Naive thymus-derived CD4-positive, alpha-beta T cell (primary cell): ENCODE measurements around the gene GATD1. TPM values are rescaled to one million over a fixed set of nuclear protein-coding genes. Genes with fewer than 3 reads are reported as not detected.

Source experiments
- ATAC-seq: fragments of 150-1000 bp; cut with Tn5 transposase; 2 replicates; pipeline ENCODE4 v1.10.0; 2021; ENCODE audit warnings: mild to moderate bottlenecking, moderate library complexity
- CTCF ChIA-PET: fragments of 350-600 bp; sonication (Branson Sonifier 250); formaldehyde crosslinking; loops from one replicate; lab custom pipeline; 2021; ENCODE audit warnings: antibody characterized with exemption; lab: Charles Lee
- POLR2A ChIA-PET: fragments of 350-600 bp; sonication (Branson Sonifier 250); formaldehyde crosslinking; loops from one replicate; lab custom pipeline; 2021; ENCODE audit warnings: antibody characterized with exemption, inconsistent platforms; lab: Charles Lee
- DNase-seq, 9 donors: peaks; one replicate each; pipeline versions ENCODE4 v3.0.0 to v3.0.0-alpha.2; 2020 to 2022; ENCODE audit warnings: mixed read lengths in 1 of 9
- H3K27ac ChIP-seq: one replicate; pipeline ENCODE4 v1.7.0; 2013; ENCODE audit warnings: mild to moderate bottlenecking, low read depth, low read length, moderate library complexity
- H3K27me3 ChIP-seq, 2 donors: one replicate each; pipeline ENCODE4 v1.7.0; 2013; ENCODE audit warnings: low read length in 2 of 2, mild to moderate bottlenecking in 2 of 2, moderate library complexity in 2 of 2; ENCODE audit not compliant: control insufficient read depth in 2 of 2, insufficient read depth in 2 of 2
- H3K36me3 ChIP-seq, 3 experiments: 1 replicate in 2 of 3; 2 replicates in 1 of 3; pipeline ENCODE4 v1.7.0; 2013; ENCODE audit warnings: low read length in 3 of 3, mild to moderate bottlenecking in 3 of 3, moderate library complexity in 1 of 3; ENCODE audit not compliant: insufficient read depth in 3 of 3, control insufficient read depth in 2 of 3
- H3K4me1 ChIP-seq, 2 donors: one replicate each; pipeline ENCODE4 v1.7.0; 2013; ENCODE audit warnings: low read length in 2 of 2, mild to moderate bottlenecking in 2 of 2, moderate library complexity in 1 of 2; ENCODE audit not compliant: control insufficient read depth in 2 of 2, insufficient read depth in 2 of 2
- H3K4me3 ChIP-seq: 2 replicates; pipeline ENCODE4 v1.7.0; 2013; ENCODE audit warnings: mild to moderate bottlenecking, low read length
- H3K9me3 ChIP-seq, 3 experiments: 1 replicate in 2 of 3; 2 replicates in 1 of 3; pipeline ENCODE4 v1.7.0; 2013; ENCODE audit warnings: low read length in 3 of 3; ENCODE audit not compliant: control insufficient read depth in 2 of 3
- H3K27ac Mint-ChIP-seq, 9 donors: one replicate each; pipeline ENCODE4 v1.8.0; 2020 to 2022; ENCODE audit warnings: mixed read lengths in 9 of 9, mild to moderate bottlenecking in 8 of 9, moderate library complexity in 5 of 9, inconsistent platforms in 2 of 9
- H3K27me3 Mint-ChIP-seq, 5 donors: one replicate each; pipeline ENCODE4 v1.8.0; 2021 to 2022; ENCODE audit warnings: mixed read lengths in 5 of 5, mild to moderate bottlenecking in 1 of 5
- H3K36me3 Mint-ChIP-seq, 5 donors: one replicate each; pipeline ENCODE4 v1.8.0; 2020 to 2022; ENCODE audit warnings: mixed read lengths in 5 of 5, mild to moderate bottlenecking in 3 of 5, inconsistent platforms in 1 of 5
- H3K4me1 Mint-ChIP-seq, 7 donors: one replicate each; pipeline ENCODE4 v1.8.0; 2020 to 2022; ENCODE audit warnings: mixed read lengths in 7 of 7, mild to moderate bottlenecking in 3 of 7, inconsistent platforms in 1 of 7
- H3K4me3 Mint-ChIP-seq, 10 donors: one replicate each; pipeline ENCODE4 v1.8.0; 2020 to 2022; ENCODE audit warnings: mild to moderate bottlenecking in 10 of 10, mixed read lengths in 10 of 10, moderate library complexity in 6 of 10, inconsistent platforms in 2 of 10
- H3K9me3 Mint-ChIP-seq, 11 donors: one replicate each; pipeline ENCODE4 v1.8.0; 2020 to 2022; ENCODE audit warnings: mixed read lengths in 11 of 11, mild to moderate bottlenecking in 4 of 11, inconsistent platforms in 1 of 11, moderate library complexity in 1 of 11
- intact Hi-C, 2 donors: fragments of 100-400 bp; cut with micrococcal nuclease; formaldehyde crosslinking; loops; one replicate each; pipeline ENCODE4 v1.15.1; 2023
- polyA plus RNA-seq, 2 donors: library from polyadenylated mRNA; unstranded; fragments of 300-500 nt; fragmentation: Illumina TruSeq; gene quantifications; one replicate each; pipeline ENCODE4 v1.2.3, GENCODE V29; 2021
- total RNA-seq, 6 experiments: library from RNA in 5 of 6; stranded (reverse) in 5 of 6; gene quantifications; 1 replicate in 5 of 6; 2 replicates in 1 of 6; pipeline ENCODE4 v1.2.3 and lab custom pipeline; 2021 to 2026

GATD1 gene
- total and polyA plus RNA-seq, 7 experiments from 2014 or later: 8.1 to 59.2 (median 44.6) TPM

GRCh38 chr11:721247-721740 is 56.0 kb downstream of the GATD1 start:
- no peak for DNase-seq
- CTCF ChIA-PET: interaction anchor here (1.0 to 4.3 kb wide), 7 partner anchors 30 to 166 kb away, joined by 3 to 41 read pairs (median 5); no protein-coding TSS in a partner anchor
- H3K27ac Mint-ChIP-seq: peak overlapping the region in 1 of 9 donors; percentile 54
- Histone ChIP-seq H3K9me3 (no peaks in the 10 kb centered on the region), H3K27me3 (no peaks in the 10 kb centered on the region), H3K4me3 (no peak overlapping the region), H3K4me1 (peaks cover 8 to 21% of the 10 kb centered on the region in 2 donors), H3K27ac (no peak overlapping the region), H3K36me3 (no peaks in the 10 kb centered on the region)
- POLR2A ChIA-PET: interaction anchor here (0.8 to 7.7 kb wide), 10 partner anchors 16 to 185 kb away, joined by 3 to 68 read pairs (median 3); partner anchors contain the start of genes DEAF1, LMNTD2, TALDO1 and TMEM80
- H3K9me3 Mint-ChIP-seq: peaks cover 0 to 4% (median 0%) of the 10 kb centered on the region in 11 donors
- intact Hi-C loops: loop anchor here (5.0 to 10.0 kb wide), 3 partner anchors 184 to 314 kb away; partner anchors contain the start of genes HRAS (in 1 of the 2), LRRC56 (in 1 of the 2) and PTDSS2 (in 1 of the 2)
- H3K4me3 Mint-ChIP-seq: peak overlapping the region in 8 of 10 donors; percentile 36 to 79 (median 62)
- no peaks in the 10 kb centered on the region for H3K36me3 Mint-ChIP-seq
- peaks cover 6 to 15% (median 10%) of the 10 kb centered on the region in 7 donors for H3K4me1 Mint-ChIP-seq
- no peak for ATAC-seq
- peaks cover 0 to 41% (median 22%) of the 10 kb centered on the region in 5 donors for H3K27me3 Mint-ChIP-seq

GRCh38 chr11:720642-721246 is 56.5 kb downstream of the GATD1 start:
- ATAC-seq: peak; percentile 78
- H3K27ac ChIP-seq: no peak overlapping the region
- H3K9me3 ChIP-seq: no peaks in the 10 kb centered on the region
- no peaks in the 10 kb centered on the region for H3K36me3 ChIP-seq
- H3K27me3 Mint-ChIP-seq: peaks cover 0 to 43% (median 23%) of the 10 kb centered on the region in 5 donors
- H3K4me1 ChIP-seq: peaks cover 8 to 21% of the 10 kb centered on the region in 2 donors
- peaks cover 6 to 15% (median 10%) of the 10 kb centered on the region in 7 donors for H3K4me1 Mint-ChIP-seq
- intact Hi-C loops: loop anchor here (5.0 to 10.0 kb wide), 3 partner anchors 183 to 313 kb away; partner anchors contain the start of genes HRAS (in 1 of the 2), LRRC56 (in 1 of the 2) and PTDSS2 (in 1 of the 2)
- no peaks in the 10 kb centered on the region for H3K36me3 Mint-ChIP-seq
- peak in 3 of 9 donors; percentile 33 to 64 (median 42) for DNase-seq
- POLR2A ChIA-PET: interaction anchor here (0.5 to 7.7 kb wide), 7 partner anchors 15 to 165 kb away, joined by 3 to 68 read pairs (median 3); partner anchors contain the start of genes DEAF1, LMNTD2, TALDO1 and TMEM80
- H3K4me3 ChIP-seq: no peak overlapping the region
- peaks cover 0 to 5% (median 0%) of the 10 kb centered on the region in 11 donors for H3K9me3 Mint-ChIP-seq
- CTCF ChIA-PET: interaction anchor here (1.0 to 4.3 kb wide), 6 partner anchors 29 to 166 kb away, joined by 3 to 41 read pairs (median 5); no protein-coding TSS in a partner anchor
- H3K27me3 ChIP-seq: no peaks in the 10 kb centered on the region
- peak overlapping the region in 5 of 10 donors; percentile 29 to 79 (median 52) for H3K4me3 Mint-ChIP-seq
- no peak overlapping the region for H3K27ac Mint-ChIP-seq

DNA sequence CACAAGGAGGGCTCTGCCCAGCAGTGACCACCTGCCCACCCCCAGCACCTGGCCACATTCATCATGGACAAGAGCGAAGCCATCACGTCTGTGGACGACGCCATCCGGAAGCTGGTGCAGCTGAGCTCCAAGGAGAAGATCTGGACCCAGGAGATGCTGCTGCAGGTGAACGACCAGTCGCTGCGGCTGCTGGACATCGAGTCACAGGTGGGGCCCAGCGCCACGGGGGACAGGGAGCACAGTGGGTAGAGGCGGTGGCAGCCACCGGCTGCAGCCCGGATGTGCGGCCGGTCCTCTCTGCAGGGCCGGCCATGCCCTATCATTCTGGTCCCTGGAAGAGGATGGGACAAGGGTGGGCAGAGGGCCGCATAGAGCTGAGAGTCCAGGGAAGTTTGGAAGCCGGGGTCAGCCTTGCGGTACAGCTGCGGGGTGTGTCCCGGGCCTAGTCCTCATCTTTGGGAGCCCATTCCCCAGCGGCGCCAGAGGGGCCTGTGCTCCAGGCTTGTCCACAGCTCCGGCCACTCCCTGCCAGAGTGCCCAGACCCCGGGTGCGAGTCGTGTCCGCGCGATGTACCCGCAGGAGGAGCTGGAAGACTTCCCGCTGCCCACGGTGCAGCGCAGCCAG is 57.2 kb downstream of the GATD1 start:
- H3K36me3 ChIP-seq: no peaks in the 10 kb centered on the region
- peak overlapping the region in 6 of 10 donors; percentile 17 to 79 (median 55) for H3K4me3 Mint-ChIP-seq
- H3K27ac Mint-ChIP-seq: no peak overlapping the region
- H3K27me3 ChIP-seq: no peaks in the 10 kb centered on the region
- H3K4me3 ChIP-seq: no peak overlapping the region
- DNase-seq (no peak), ATAC-seq (no peak)
- peaks cover 8 to 21% of the 10 kb centered on the region in 2 donors for H3K4me1 ChIP-seq
- peaks cover 0 to 8% (median 2%) of the 10 kb centered on the region in 11 donors for H3K9me3 Mint-ChIP-seq
- ChIA-PET CTCF (interaction anchor here (1.0 kb wide), 2 partner anchors 39 to 57 kb away, joined by 3 to 5 read pairs; no protein-coding TSS in a partner anchor), POLR2A (interaction anchor here (0.5 to 1.9 kb wide), 4 partner anchors 15 to 151 kb away, joined by 3 to 10 read pairs (median 3); partner anchors contain the start of genes DEAF1 and TMEM80)
- peaks cover 6 to 15% (median 10%) of the 10 kb centered on the region in 7 donors for H3K4me1 Mint-ChIP-seq
- H3K27ac ChIP-seq: no peak overlapping the region
- H3K9me3 ChIP-seq: no peaks in the 10 kb centered on the region
- intact Hi-C loops: loop anchor here (5.0 to 10.0 kb wide), 3 partner anchors 183 to 313 kb away; partner anchors contain the start of genes HRAS (in 1 of the 2), LRRC56 (in 1 of the 2) and PTDSS2 (in 1 of the 2)
- peaks cover 0 to 3% (median 0%) of the 10 kb centered on the region in 5 donors for H3K36me3 Mint-ChIP-seq
- peaks cover 0 to 43% (median 20%) of the 10 kb centered on the region in 5 donors for H3K27me3 Mint-ChIP-seq

- H3K9me3 ChIP-seq: no peaks in the 10 kb centered on the region
- H3K27me3 Mint-ChIP-seq: peaks cover 0 to 43% (median 17%) of the 10 kb centered on the region in 5 donors
- ChIA-PET POLR2A (interaction anchor here (1.4 to 1.9 kb wide), 2 partner anchors 9 to 24 kb away, joined by 4 to 10 read pairs; partner anchors contain the start of genes DEAF1 and TMEM80), CTCF (interaction anchor here (1.0 kb wide), 1 partner anchor 56 kb away, joined by 3 read pairs; no protein-coding TSS in a partner anchor)
- peak overlapping the region in 8 of 10 donors; percentile 9 to 79 (median 44) for H3K4me3 Mint-ChIP-seq
- H3K36me3 Mint-ChIP-seq: peaks cover 0 to 4% (median 2%) of the 10 kb centered on the region in 5 donors
- peaks cover 0 to 14% (median 2%) of the 10 kb centered on the region in 11 donors for H3K9me3 Mint-ChIP-seq
- no peaks in the 10 kb centered on the region for H3K27me3 ChIP-seq
- peaks cover 8 to 21% of the 10 kb centered on the region in 2 donors for H3K4me1 ChIP-seq
- H3K27ac Mint-ChIP-seq: no peak overlapping the region
- DNase-seq (no peak), ATAC-seq (no peak)
- H3K36me3 ChIP-seq: no peaks in the 10 kb centered on the region
- H3K27ac ChIP-seq: no peak overlapping the region
- intact Hi-C loops: loop anchor here (5.0 to 10.0 kb wide), 3 partner anchors 182 to 312 kb away; partner anchors contain the start of genes HRAS (in 1 of the 2), LRRC56 (in 1 of the 2) and PTDSS2 (in 1 of the 2)
- no peak overlapping the region for H3K4me3 ChIP-seq
- H3K4me1 Mint-ChIP-seq: peaks cover 6 to 15% (median 10%) of the 10 kb centered on the region in 7 donors
These were observed 57.9 kb downstream of the GATD1 start for GRCh38 chr11:719214-720016.
